ENCODE results near the gene FIG4.
"Not testable (repeated sequence)": the region's sequence is repeated elsewhere in the genome, so short reads cannot be mapped to it uniquely, and the experiment has no call there.

FIG4 gene

DNA sequence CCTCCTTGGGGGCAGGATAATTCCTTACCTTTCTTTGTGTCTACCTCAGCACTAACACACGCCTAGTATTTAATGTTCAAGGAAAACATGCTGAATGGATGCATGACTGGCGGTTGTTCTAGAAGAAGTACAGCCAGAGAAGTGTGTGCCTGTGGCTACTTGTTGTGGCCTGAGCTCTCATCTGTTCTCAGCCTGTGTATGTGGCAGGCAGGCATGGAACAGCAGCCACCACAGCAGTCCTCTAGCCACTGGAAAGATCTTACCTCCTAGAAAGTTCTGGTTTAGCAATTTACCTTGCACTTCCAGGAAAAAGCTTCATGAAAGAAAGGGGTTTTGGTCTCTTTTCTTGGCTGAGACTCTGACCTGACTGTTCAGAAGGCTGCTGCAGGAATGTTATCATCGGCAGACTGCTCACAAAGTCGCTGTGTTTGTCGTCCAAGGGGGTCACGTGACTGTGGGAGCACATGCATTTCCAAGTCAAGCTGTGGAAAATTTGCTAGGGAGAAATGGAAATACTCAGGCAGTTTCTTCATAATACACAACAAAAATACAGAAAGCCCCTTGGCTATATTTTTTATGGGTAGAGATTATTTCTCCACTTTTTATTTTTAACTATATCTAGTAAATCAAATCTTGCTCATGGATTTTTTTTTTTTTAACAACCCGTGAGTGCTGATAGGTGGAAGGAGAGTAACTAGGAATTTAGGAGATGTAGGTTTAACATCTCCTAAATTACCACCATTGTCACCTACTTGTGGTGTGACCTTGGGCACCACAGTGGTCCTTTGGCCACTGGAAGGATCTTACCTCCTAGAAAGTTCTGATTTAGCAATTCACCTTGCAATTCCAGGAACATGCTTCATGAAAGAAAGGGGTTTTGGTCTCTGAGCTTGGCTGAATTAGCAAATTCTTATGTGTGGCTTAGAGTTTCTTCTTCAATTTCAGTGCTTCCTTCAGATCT, 176.2 kb downstream of the FIG4 start:
- no peak for DNase-seq (ENCODE audit: extremely low read depth, low read depth)
- TF ChIP-seq, protein P1, sequence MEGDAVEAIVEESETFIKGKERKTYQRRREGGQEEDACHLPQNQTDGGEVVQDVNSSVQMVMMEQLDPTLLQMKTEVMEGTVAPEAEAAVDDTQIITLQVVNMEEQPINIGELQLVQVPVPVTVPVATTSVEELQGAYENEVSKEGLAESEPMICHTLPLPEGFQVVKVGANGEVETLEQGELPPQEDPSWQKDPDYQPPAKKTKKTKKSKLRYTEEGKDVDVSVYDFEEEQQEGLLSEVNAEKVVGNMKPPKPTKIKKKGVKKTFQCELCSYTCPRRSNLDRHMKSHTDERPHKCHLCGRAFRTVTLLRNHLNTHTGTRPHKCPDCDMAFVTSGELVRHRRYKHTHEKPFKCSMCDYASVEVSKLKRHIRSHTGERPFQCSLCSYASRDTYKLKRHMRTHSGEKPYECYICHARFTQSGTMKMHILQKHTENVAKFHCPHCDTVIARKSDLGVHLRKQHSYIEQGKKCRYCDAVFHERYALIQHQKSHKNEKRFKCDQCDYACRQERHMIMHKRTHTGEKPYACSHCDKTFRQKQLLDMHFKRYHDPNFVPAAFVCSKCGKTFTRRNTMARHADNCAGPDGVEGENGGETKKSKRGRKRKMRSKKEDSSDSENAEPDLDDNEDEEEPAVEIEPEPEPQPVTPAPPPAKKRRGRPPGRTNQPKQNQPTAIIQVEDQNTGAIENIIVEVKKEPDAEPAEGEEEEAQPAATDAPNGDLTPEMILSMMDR (IDR thresholded peaks at IDR 0.05; ENCODE audit: low read depth, low read length), result no peak

DNA sequence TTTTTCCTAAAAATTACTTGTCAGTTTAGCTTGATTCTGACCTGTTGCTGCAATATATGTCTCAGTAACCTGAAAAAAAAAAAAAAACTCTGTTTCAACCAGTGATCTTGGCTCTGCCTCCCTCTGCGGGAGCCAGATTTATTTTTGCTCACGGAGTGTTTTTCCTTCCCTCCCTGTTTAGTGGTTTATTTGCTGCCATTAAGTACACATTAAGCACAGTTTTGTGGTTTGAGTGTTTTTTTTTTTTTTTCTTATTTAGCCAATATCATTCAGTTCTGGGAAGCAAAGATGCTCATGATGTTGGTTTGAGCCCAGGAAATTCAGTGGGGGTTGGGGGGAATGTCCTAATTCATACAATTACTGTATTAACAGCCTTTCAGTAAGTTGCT, 176.9 kb downstream of the FIG4 start:
- no peak for DNase-seq (ENCODE audit: extremely low read depth, low read depth)
- TF ChIP-seq, protein P1 (IDR thresholded peaks at IDR 0.05; ENCODE audit: low read depth, low read length), result no peak

DNA sequence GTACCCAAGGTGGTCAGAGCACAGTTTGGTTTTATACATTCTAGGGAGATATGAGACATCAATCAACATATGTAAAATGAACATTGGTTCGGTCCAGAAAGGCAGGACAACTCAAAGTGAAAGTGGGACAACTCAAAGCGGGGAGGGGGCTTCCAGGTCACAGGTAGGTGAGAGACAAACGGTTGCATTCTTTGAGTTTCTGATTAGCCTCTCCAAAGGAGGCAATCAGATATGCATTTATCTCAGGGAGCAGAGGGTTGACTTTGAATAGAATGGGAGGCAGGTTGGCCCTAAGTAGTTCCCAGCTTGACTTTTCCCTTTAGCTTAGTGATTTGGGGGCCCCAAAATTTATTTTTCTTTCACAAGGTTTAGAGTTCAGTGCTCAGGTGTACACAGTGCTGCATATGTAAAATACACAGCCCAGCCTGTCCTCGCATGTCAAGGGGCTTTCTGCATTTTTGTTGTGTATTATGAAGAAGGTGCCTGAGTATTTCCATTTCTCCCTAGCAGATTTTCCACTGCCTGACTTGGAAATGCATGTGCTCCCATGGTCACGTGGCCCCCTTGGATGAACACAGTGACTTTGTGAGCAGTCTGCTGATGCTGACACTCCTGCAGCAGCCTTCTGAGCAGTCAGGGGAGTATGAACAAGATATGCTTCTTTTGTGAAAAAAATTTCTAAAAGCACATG, 178.4 kb downstream of the FIG4 start:
- not testable (repeated sequence) for DNase-seq (ENCODE audit: extremely low read depth, low read depth)

DNA sequence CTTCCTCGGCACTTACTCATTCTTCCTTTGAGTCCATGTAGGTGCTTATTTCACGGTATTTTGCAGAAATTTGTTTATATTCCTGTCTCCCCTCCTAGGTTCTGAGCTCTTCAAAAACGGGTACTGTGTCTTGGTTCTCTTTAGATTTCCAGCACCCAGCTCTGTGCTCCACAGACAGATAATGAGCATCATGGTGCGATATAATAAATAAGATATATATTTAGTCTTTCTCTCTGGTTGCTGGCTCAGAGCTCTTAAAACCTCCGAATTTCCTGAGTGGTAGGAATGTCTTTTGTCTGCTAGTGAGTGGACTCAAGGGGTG, 179.0 kb downstream of the FIG4 start:
- TF ChIP-seq, protein P1 (IDR thresholded peaks at IDR 0.05; ENCODE audit: low read depth, low read length), result no peak
- no peak for DNase-seq (ENCODE audit: extremely low read depth, low read depth)

DNA sequence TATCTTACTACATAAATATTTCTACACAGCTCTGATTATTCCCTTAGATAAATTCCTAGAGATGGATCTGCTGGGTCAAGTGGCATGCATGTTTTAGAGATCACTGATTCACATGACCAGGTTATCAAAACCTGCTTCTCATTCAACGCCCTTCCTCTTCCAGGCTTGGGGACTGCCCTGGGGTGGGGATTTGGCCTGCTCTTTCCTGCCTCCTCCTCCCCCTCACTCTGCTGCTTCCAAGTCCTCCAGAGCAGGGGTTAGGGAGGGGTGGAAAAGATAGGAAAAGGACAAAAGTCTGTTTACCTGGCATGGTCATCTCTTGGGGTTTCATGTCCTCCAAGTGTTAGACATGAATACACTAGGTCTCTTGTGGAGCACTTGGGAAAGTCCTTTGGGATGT, 181.5 kb downstream of the FIG4 start:
- DNase-seq (ENCODE audit: extremely low read depth, low read depth), result no peak
- TF ChIP-seq, protein P1 (IDR thresholded peaks at IDR 0.05; ENCODE audit: low read depth, low read length), result no peak

DNA sequence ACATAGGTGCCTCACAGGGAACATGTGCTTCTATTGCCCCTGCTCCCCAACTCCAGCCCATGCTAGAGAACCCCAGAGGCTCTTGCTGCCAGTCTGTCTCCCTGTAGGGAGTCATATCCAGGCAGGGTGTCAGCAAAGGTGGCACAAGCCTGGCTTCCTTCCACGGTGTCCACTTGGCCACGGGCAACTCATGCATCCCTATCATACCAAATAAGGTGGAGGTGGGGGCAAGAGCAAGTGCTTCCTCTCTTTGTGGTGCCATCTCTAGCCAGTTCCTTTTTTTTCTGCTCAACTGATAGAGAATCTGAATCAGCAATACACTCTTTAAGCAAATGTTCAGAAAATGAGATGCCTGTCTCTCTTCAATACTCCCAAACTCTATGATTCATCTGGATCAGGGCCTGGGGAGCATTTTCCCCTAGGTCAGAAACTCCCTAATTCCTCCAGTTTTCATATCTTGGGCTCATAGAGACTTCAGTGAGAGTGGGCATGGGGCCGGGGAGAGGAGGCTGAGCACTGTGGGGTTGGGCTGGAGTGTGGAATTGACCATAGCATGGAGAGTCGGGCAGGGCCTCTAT, 182.0 kb downstream of the FIG4 start:
- TF ChIP-seq, protein P1 (IDR thresholded peaks at IDR 0.05; ENCODE audit: low read depth, low read length), result no peak
- no peak for DNase-seq (ENCODE audit: extremely low read depth, low read depth)

DNA sequence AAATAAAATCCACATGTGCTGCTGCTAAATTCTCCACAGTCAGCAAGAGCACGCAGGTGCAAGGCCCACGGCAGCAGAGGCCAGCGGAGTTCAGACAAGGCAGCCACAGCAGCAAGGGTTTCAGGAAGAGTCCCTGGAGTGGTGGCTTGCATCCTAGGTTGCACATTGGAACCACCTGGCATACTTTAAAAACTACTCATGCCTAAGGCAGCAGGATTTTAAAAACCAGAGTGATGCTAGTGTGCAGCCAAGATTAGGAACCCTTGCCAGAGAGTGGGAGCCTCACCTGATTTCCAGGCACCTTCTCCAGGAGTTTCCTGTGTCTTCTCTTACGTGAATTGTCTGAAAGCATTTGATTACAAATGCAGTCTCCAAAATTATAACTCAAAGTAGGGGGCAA, 183.0 kb downstream of the FIG4 start:
- TF ChIP-seq, protein P1 (IDR thresholded peaks at IDR 0.05; ENCODE audit: low read depth, low read length), result no peak
- DNase-seq (ENCODE audit: extremely low read depth, low read depth), result no peak
